Measurements from ENCODE around the gene PRICKLE3.

Gene PRICKLE3

GRCh38 chrX:49165901-49166881 lies 20.0 kb downstream of the PRICKLE3 start:
- Histone ChIP-seq H3K9me3 (ENCODE audit: control insufficient read depth, low read length) (no peaks in the 10 kb centered on the region), H3K36me3 (ENCODE audit: control insufficient read depth, insufficient read depth, low read length, severe bottlenecking) (no peaks in the 10 kb centered on the region), H3K4me1 (ENCODE audit: control insufficient read depth, insufficient read depth, low read length) (peaks cover 2% of the 10 kb centered on the region), H3K27me3 (replicated peaks; ENCODE audit: control insufficient read depth, insufficient read depth, low read length) (no peaks in the 10 kb centered on the region), H3K4me3 (ENCODE audit: low read length) (peak overlapping the region; percentile 56), H3K9ac (ENCODE audit: low read length) (peak overlapping the region; percentile 77)
- peak; percentile 10 for DNase-seq (ENCODE audit: low read depth)

- no peak for DNase-seq (ENCODE audit: low read depth)
- no peaks in the 10 kb centered on the region for H3K27me3 ChIP-seq (replicated peaks; ENCODE audit: control insufficient read depth, insufficient read depth, low read length)
- no peak overlapping the region for H3K4me3 ChIP-seq (ENCODE audit: low read length)
- H3K4me1 ChIP-seq (ENCODE audit: control insufficient read depth, insufficient read depth, low read length): peaks cover 2% of the 10 kb centered on the region
- H3K9me3 ChIP-seq (ENCODE audit: control insufficient read depth, low read length): no peaks in the 10 kb centered on the region
- no peak overlapping the region for H3K9ac ChIP-seq (ENCODE audit: low read length)
- H3K36me3 ChIP-seq (ENCODE audit: control insufficient read depth, insufficient read depth, low read length, severe bottlenecking): no peaks in the 10 kb centered on the region
Measured at GRCh38 chrX:49164589-49165360, 21.4 kb downstream of the PRICKLE3 start.

GRCh38 chrX:49163555-49164419 lies 22.4 kb downstream of the PRICKLE3 start:
- H3K4me1 ChIP-seq (ENCODE audit: control insufficient read depth, insufficient read depth, low read length): peaks cover 2% of the 10 kb centered on the region
- no peaks in the 10 kb centered on the region for H3K9me3 ChIP-seq (ENCODE audit: control insufficient read depth, low read length)
- peak overlapping the region; percentile 71 for H3K4me3 ChIP-seq (ENCODE audit: low read length)
- peak overlapping the region; percentile 81 for H3K9ac ChIP-seq (ENCODE audit: low read length)
- H3K36me3 ChIP-seq (ENCODE audit: control insufficient read depth, insufficient read depth, low read length, severe bottlenecking): no peaks in the 10 kb centered on the region
- no peaks in the 10 kb centered on the region for H3K27me3 ChIP-seq (replicated peaks; ENCODE audit: control insufficient read depth, insufficient read depth, low read length)
- peak; percentile 79 for DNase-seq (ENCODE audit: low read depth)

- Histone ChIP-seq H3K36me3 (ENCODE audit: control insufficient read depth, insufficient read depth, low read length, severe bottlenecking) (no peaks in the 10 kb centered on the region), H3K27me3 (replicated peaks; ENCODE audit: control insufficient read depth, insufficient read depth, low read length) (peaks cover 3% of the 10 kb centered on the region), H3K9ac (ENCODE audit: low read length) (peak within 1 kb of the TSS; percentile 81), H3K9me3 (ENCODE audit: control insufficient read depth, low read length) (no peaks in the 10 kb centered on the region), H3K4me1 (ENCODE audit: control insufficient read depth, insufficient read depth, low read length) (peaks cover 2% of the 10 kb centered on the region), H3K4me3 (ENCODE audit: low read length) (peak within 1 kb of the TSS; percentile 71)
- DNase-seq (ENCODE audit: low read depth): no peak
Measured at GRCh38 chrX:49162620-49163019, 23.6 kb downstream of the PRICKLE3 start, which contains the start of gene MAGIX. Gene MAGIX, plus strand, starts transcription at chrX:49162758. Its CDS starts 132 bp downstream, at chrX:49162890.

- H3K27me3 ChIP-seq (replicated peaks; ENCODE audit: control insufficient read depth, insufficient read depth, low read length): peaks cover 3% of the 10 kb centered on the region
- H3K9ac ChIP-seq (ENCODE audit: low read length): no peak overlapping the region
- no peak overlapping the region for H3K4me3 ChIP-seq (ENCODE audit: low read length)
- peaks cover under 1% of the 10 kb centered on the region for H3K4me1 ChIP-seq (ENCODE audit: control insufficient read depth, insufficient read depth, low read length)
- DNase-seq (ENCODE audit: low read depth): no peak
- H3K9me3 ChIP-seq (ENCODE audit: control insufficient read depth, low read length): no peaks in the 10 kb centered on the region
- H3K36me3 ChIP-seq (ENCODE audit: control insufficient read depth, insufficient read depth, low read length, severe bottlenecking): no peaks in the 10 kb centered on the region
Measured at GRCh38 chrX:49161632-49162031, 24.5 kb downstream of the PRICKLE3 start.

GRCh38 chrX:49160908-49161307 lies 25.3 kb downstream of the PRICKLE3 start:
- Histone ChIP-seq H3K9ac (ENCODE audit: low read length) (no peak overlapping the region), H3K36me3 (ENCODE audit: control insufficient read depth, insufficient read depth, low read length, severe bottlenecking) (no peaks in the 10 kb centered on the region), H3K27me3 (replicated peaks; ENCODE audit: control insufficient read depth, insufficient read depth, low read length) (peaks cover 3% of the 10 kb centered on the region), H3K9me3 (ENCODE audit: control insufficient read depth, low read length) (no peaks in the 10 kb centered on the region), H3K4me3 (ENCODE audit: low read length) (no peak overlapping the region), H3K4me1 (ENCODE audit: control insufficient read depth, insufficient read depth, low read length) (no peaks in the 10 kb centered on the region)
- DNase-seq (ENCODE audit: low read depth): no peak

- Histone ChIP-seq H3K36me3 (ENCODE audit: control insufficient read depth, insufficient read depth, low read length, severe bottlenecking) (no peaks in the 10 kb centered on the region), H3K9me3 (ENCODE audit: control insufficient read depth, low read length) (no peaks in the 10 kb centered on the region), H3K9ac (ENCODE audit: low read length) (no peak overlapping the region), H3K4me3 (ENCODE audit: low read length) (no peak overlapping the region), H3K27me3 (replicated peaks; ENCODE audit: control insufficient read depth, insufficient read depth, low read length) (peaks cover 3% of the 10 kb centered on the region), H3K4me1 (ENCODE audit: control insufficient read depth, insufficient read depth, low read length) (no peaks in the 10 kb centered on the region)
- no peak for DNase-seq (ENCODE audit: low read depth)
Measured at GRCh38 chrX:49157194-49157593, 29.0 kb downstream of the PRICKLE3 start.

GRCh38 chrX:49155900-49156837 lies 30.0 kb downstream of the PRICKLE3 start:
- no peaks in the 10 kb centered on the region for H3K4me1 ChIP-seq (ENCODE audit: control insufficient read depth, insufficient read depth, low read length)
- peak overlapping the region; percentile 77 for H3K4me3 ChIP-seq (ENCODE audit: low read length)
- no peaks in the 10 kb centered on the region for H3K36me3 ChIP-seq (ENCODE audit: control insufficient read depth, insufficient read depth, low read length, severe bottlenecking)
- peak; percentile 89 for DNase-seq (ENCODE audit: low read depth)
- no peaks in the 10 kb centered on the region for H3K9me3 ChIP-seq (ENCODE audit: control insufficient read depth, low read length)
- H3K9ac ChIP-seq (ENCODE audit: low read length): peak overlapping the region; percentile 81
- H3K27me3 ChIP-seq (replicated peaks; ENCODE audit: control insufficient read depth, insufficient read depth, low read length): peaks cover 3% of the 10 kb centered on the region

- peak; percentile 42 for DNase-seq (ENCODE audit: low read depth)
- Histone ChIP-seq H3K27me3 (replicated peaks; ENCODE audit: control insufficient read depth, insufficient read depth, low read length) (peaks cover 3% of the 10 kb centered on the region), H3K9me3 (ENCODE audit: control insufficient read depth, low read length) (no peaks in the 10 kb centered on the region), H3K9ac (ENCODE audit: low read length) (peak overlapping the region; percentile 81), H3K4me3 (ENCODE audit: low read length) (peak overlapping the region; percentile 77), H3K36me3 (ENCODE audit: control insufficient read depth, insufficient read depth, low read length, severe bottlenecking) (no peaks in the 10 kb centered on the region), H3K4me1 (ENCODE audit: control insufficient read depth, insufficient read depth, low read length) (no peaks in the 10 kb centered on the region)
Measured at GRCh38 chrX:49155243-49155899, 30.8 kb downstream of the PRICKLE3 start.
